GM18909 (cell line): ENCODE results near the gene TMEM69.
"Not testable (repeated sequence)": the region's sequence is repeated elsewhere in the genome, so short reads cannot be mapped to it uniquely, and the experiment has no call there.

Experiments
- ATAC-seq: cut with Tn5 transposase; IDR thresholded peaks from one replicate; pipeline ENCODE4 v1.9.1; 2021; ENCODE audit warnings: mild to moderate bottlenecking; ENCODE audit not compliant: unreplicated experiment, poor library complexity

Gene TMEM69

DNA sequence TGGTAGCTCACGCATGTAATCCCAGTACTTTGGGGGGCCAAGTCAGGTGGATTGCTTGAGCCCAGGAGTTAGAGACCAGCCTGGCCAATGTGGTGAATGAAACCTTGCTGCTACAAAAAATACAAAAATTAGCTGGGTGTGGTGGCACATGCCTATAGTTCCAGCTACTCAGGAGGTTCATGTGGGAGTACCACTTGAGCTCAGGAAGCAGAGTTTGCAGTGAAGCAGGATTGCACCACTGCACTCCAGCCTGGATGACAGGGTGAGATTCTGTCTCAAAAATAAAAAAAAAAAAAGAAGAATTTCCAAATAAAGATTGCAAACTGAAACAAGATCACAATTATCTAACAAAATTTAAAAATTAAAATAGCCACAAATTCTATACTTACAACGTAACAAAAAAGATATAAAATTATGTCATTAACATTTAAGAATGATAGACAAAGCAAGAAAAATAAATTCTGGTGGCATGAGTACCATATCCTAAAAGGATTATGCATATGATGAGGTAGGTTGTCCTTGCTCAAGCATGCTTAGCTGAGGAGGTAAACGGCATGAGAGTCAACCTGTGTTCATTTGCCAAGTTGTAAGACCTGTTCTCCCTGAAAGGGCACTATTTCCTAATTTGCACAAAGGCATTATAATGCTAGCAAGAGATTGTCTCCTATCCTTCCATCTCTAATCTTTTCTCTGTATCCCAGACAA is 42.2 kb downstream of the TMEM69 start:
- no peak for ATAC-seq

DNA sequence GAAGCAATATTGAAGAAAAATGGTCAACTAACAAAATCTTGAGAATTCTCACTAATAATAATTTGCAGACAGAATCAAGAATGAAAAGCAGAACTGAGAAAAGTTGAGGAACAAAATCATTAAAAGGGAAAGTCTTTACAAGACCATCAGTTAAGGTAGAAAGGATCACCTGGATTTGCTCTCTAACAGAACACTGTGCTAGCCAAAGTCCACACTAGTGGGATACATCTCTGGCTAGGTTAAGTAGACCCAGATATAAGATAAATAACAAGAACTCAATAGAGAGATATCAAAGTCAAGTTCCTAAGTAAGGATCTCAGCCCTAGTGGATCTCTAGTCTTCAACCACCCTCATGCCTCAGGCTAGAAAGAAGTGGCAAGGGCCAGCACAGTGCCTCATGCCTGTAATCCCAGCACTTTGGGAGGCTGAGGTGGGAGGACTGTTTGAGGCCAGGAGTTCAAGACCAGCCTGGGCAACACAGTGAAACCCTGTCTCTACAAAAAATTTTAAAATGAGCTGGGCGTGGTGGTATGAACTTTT is 42.9 kb downstream of the TMEM69 start:
- ATAC-seq: no peak

DNA sequence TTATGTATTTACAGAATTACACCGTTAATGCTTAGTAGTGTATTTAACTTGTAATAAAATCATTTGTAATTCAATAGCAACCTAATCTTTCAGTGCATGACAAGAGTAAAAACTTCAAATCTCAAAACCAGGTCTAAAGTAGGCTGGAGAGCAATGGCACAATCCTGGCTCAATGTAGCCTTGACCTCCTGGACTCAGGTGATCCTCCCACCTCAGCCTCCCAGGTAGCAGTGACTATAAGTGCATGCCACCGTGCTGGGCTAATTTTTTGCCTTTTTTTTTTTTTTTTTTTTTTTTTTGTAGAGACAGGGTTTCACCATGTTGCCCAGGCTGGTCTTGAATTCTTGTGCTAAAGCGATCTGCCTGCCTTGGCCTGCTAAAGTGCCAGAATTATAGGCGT is 51.2 kb downstream of the TMEM69 start:
- ATAC-seq: no peak

DNA sequence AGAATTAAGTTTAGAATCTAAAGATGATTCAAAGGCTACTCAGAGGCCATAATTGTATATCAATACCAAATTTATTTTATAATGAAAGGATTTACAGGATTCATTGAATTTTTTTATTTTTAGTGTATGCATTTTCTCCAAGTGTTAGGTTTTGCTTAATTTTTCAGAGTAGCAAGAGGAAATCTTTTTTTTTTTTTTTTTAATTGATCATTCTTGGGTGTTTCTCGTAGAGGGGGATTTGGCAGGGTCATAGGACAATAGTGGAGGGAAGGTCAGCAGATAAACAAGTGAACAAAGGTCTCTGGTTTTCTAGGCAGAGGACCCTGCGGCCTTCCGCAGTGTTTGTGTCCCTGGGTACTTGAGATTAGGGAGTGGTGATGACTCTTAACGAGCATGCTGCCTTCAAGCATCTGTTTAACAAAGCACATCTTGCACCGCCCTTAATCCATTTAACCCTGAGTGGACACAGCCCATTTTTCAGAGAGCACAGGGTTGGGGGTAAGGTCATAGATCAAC is 51.7 kb downstream of the TMEM69 start:
- ATAC-seq: not testable (repeated sequence)
